NCI-H2081 treated with DMSO at 0.1 percent for 48 hours (cell line): ENCODE data around the gene SLC6A6.

Source experiments
- DNase-seq: peaks from one replicate; lab custom pipeline; 2025; lab: John Stamatoyannopoulos, UW

SLC6A6 gene

GRCh38 chr3:14402304-14402811, at the start of gene SLC6A6:
SLC6A6 (plus strand) TSS chr3:14402606; CDS start chr3:14443635, 41,029 bp downstream.
- peak; percentile 36 for DNase-seq

- no peak for DNase-seq
These were observed 48.9 kb upstream of the SLC6A6 start for GRCh38 chr3:14353502-14353901.

- DNase-seq: no peak
These were observed 44.9 kb upstream of the SLC6A6 start for GRCh38 chr3:14357463-14357862.

- no peak for DNase-seq
These were observed 43.8 kb upstream of the SLC6A6 start for GRCh38 chr3:14358426-14359211.

GRCh38 chr3:14359348-14359747, 43.1 kb upstream of the SLC6A6 start:
- no peak for DNase-seq

GRCh38 chr3:14360123-14360881, 42.1 kb upstream of the SLC6A6 start:
- no peak for DNase-seq

- DNase-seq: no peak
These were observed 41.2 kb upstream of the SLC6A6 start for GRCh38 chr3:14361068-14361677.

GRCh38 chr3:14362890-14363289, 39.5 kb upstream of the SLC6A6 start:
- no peak for DNase-seq

GRCh38 chr3:14363379-14363778, 39.0 kb upstream of the SLC6A6 start:
- DNase-seq: no peak

GRCh38 chr3:14363991-14364390, 38.4 kb upstream of the SLC6A6 start:
- DNase-seq: no peak

GRCh38 chr3:14364580-14365292, 37.7 kb upstream of the SLC6A6 start:
- no peak for DNase-seq

- DNase-seq: no peak
These were observed 36.2 kb upstream of the SLC6A6 start for GRCh38 chr3:14366248-14366647.

GRCh38 chr3:14366915-14367823, 35.2 kb upstream of the SLC6A6 start:
- no peak for DNase-seq

- no peak for DNase-seq
These were observed 34.3 kb upstream of the SLC6A6 start for GRCh38 chr3:14368146-14368545.

- DNase-seq: no peak
These were observed 33.5 kb upstream of the SLC6A6 start for GRCh38 chr3:14368885-14369284.

- no peak for DNase-seq
These were observed 32.4 kb upstream of the SLC6A6 start for GRCh38 chr3:14369675-14370669.

- DNase-seq: no peak
These were observed 31.5 kb upstream of the SLC6A6 start for GRCh38 chr3:14370720-14371572.

- no peak for DNase-seq
These were observed 30.6 kb upstream of the SLC6A6 start for GRCh38 chr3:14371573-14372474.
